ENCODE measurements around the gene USP10. TPM values are rescaled to one million over a fixed set of nuclear protein-coding genes. Genes with fewer than 3 reads are reported as not detected.

USP10 gene
- total RNA-seq, 8 experiments from 2014 or later = 42.0 to 102 (median 76.2) TPM

GRCh38 chr16:84712138-84712671 lies 12.4 kb downstream of the USP10 start:
- 60 to 100% (median 98%) methylated on average over 1 to 5 of the region's 8 CpGs; no CpG with 5 or more reads in 2 of the 10 experiments for WGBS, 10 experiments
- no peak overlapping the region for H3K27ac ChIP-seq
- H3K4me3 ChIP-seq = no peak overlapping the region
- no peaks in the 10 kb centered on the region for H3K4me1 ChIP-seq (replicated peaks in 1 of 2)
- in situ Hi-C loops (cut with MboI; ENCODE audit: low pct_unique_long_range_greater_than_20kb in 2 of 9, low sequenced_read_pairs in 9 of 9, unreplicated experiment in 9 of 9) = loop anchor here in 3 of 9 experiments (25.0 kb wide), 1 partner anchor 200 kb away; the partner anchor contains the start of gene MEAK7 (in 3 of the 3)
- no peak for ATAC-seq (replicated peaks in 6 of 8)

DNA sequence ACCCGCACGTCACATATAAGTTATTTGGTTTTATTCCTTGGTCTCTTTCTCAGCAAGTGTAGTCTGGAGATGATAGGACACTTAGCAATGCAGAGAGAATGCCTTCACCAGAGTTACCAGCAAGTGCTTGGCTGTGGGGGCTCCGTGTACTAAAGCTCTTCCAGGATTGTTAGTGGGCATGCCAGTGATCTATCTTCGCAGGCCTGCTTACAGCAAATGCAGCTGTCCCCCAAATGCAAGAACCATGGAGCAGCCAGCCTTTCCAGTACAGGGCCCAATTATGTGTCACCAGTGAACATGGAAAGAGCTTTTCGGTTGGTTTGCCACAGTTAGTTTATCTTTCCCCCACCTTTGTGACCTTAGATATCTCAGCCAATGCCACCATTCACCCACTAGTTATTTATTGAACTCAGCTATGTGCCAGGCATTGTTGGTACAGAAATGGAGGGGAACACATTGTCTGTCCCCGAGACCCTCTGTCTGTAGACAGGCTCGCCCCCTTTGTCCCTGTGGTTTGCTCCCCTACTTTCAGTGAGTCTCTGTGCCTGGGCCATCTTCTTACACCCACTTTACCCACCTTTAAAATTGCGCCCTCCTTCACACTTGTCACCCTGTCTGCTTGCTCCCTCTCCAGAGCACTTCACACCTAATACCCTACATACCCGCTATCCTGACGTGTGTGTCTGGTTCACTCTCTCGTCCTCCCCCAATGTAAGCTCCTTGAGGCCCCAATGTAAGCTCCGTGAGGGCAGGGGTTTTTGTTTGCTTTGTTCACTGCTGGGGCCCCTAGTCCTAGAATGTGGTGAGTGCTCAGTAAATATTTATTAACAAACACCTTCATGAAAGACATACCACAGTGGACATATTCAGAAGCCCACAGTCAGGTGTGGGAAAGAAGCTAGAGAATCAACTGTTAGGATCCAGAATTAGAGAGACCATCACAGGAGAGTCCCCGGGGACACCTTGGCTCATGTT lies 13.3 kb downstream of the USP10 start:
- no peak overlapping the region for H3K27ac ChIP-seq
- in situ Hi-C loops (cut with MboI; ENCODE audit: low pct_unique_long_range_greater_than_20kb in 2 of 9, low sequenced_read_pairs in 9 of 9, unreplicated experiment in 9 of 9) = loop anchor here in 3 of 9 experiments (25.0 kb wide), 1 partner anchor 201 kb away; the partner anchor contains the start of gene MEAK7 (in 3 of the 3)
- no peak for ATAC-seq (replicated peaks in 6 of 8)
- no peaks in the 10 kb centered on the region for H3K4me1 ChIP-seq (replicated peaks in 1 of 2)
- WGBS, 10 experiments = 81 to 100% (median 97%) methylated on average over 1 to 6 of the region's 13 CpGs
- no peak overlapping the region for H3K4me3 ChIP-seq

DNA sequence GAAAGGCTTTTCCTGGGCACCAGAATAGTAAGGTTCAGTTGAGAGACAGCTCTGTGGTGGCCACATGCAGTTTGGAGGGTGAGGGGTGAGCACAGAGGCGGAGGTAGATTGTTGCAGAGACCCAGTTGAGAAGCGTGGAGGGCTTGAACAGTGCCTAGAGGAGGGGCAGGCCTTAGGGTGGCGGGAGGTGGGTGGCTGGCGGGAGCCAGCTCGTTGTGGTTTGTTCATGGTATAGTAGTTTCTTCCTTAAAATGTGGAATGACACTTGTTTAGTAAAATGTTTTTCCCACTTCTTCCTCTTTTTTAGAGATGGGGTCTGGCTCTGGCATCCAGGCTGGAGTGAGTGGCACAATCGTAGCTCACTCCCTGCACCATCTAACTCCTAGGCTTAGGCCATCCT lies 14.2 kb downstream of the USP10 start:
- no peaks in the 10 kb centered on the region for H3K4me1 ChIP-seq (replicated peaks in 1 of 2)
- ATAC-seq (replicated peaks in 6 of 8) = no peak
- 71 to 100% (median 90%) methylated on average over 1 of the region's 6 CpGs; no CpG with 5 or more reads in 6 of the 10 experiments for WGBS, 10 experiments
- in situ Hi-C loops (cut with MboI; ENCODE audit: low pct_unique_long_range_greater_than_20kb in 2 of 9, low sequenced_read_pairs in 9 of 9, unreplicated experiment in 9 of 9) = loop anchor here in 3 of 9 experiments (25.0 kb wide), 1 partner anchor 202 kb away; the partner anchor contains the start of gene MEAK7 (in 3 of the 3)
- H3K27ac ChIP-seq = no peak overlapping the region
- no peak overlapping the region for H3K4me3 ChIP-seq

DNA sequence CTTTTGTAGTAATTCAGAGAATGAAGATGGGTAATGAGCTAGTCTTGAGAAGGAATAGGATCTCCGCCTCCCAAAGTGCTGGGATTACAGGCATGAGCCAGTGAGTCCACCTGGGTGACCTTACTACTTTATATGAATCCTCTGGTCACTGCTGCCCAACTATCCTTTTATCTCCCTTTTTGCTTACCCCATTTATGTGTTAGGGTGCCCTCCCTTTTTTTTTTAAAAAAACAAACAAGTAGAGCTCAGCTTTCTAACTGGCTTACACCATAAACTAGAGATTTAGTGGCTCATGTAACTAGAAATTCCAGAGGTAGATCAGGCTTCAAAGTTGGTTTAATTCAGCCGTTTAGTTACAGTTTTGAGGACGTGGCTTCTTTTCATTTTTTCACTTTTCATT lies 15.6 kb downstream of the USP10 start:
- no peak for ATAC-seq (replicated peaks in 6 of 8)
- in situ Hi-C loops (cut with MboI; ENCODE audit: low pct_unique_long_range_greater_than_20kb in 2 of 9, low sequenced_read_pairs in 9 of 9, unreplicated experiment in 9 of 9) = loop anchor here in 3 of 9 experiments (25.0 kb wide), 1 partner anchor 203 kb away; the partner anchor contains the start of gene MEAK7 (in 3 of the 3)
- Histone ChIP-seq H3K27ac (no peak overlapping the region), H3K4me1 (replicated peaks in 1 of 2) (peaks cover 0 to 3% of the 10 kb centered on the region in 2 donors), H3K4me3 (no peak overlapping the region)
- 75 to 100% (median 87%) methylated on average over 1 to 3 of the region's 3 CpGs for WGBS, 10 experiments

DNA sequence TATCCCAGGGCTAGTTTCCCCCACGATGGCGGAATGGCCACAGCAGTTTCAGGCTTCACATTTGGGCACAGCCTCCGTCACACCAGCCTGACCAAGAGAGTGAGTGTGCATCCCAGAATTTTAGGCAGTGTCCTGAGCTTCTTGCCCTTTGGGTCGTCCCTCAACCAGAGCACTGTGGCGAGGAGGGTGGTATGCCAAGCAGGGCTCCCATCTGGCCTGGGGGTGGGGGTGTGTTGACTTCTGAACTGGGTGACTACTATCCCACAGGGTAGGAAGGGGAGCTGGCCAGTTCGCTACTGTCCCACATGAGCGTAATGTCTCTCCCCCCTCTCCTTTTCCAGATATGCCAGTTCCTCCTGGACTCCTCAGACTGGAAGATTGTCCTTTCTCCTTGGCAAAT lies 16.1 kb downstream of the USP10 start:
- Histone ChIP-seq H3K4me3 (no peak overlapping the region), H3K27ac (no peak overlapping the region), H3K4me1 (replicated peaks in 1 of 2) (peaks cover 0 to 3% of the 10 kb centered on the region in 2 donors)
- no peak for ATAC-seq (replicated peaks in 6 of 8)
- in situ Hi-C loops (cut with MboI; ENCODE audit: low pct_unique_long_range_greater_than_20kb in 2 of 9, low sequenced_read_pairs in 9 of 9, unreplicated experiment in 9 of 9) = loop anchor here in 3 of 9 experiments (25.0 kb wide), 1 partner anchor 204 kb away; the partner anchor contains the start of gene MEAK7 (in 3 of the 3)
- WGBS, 10 experiments = 89 to 100% (median 98%) methylated on average over 2 to 7 of the region's 7 CpGs; no CpG with 5 or more reads in 4 of the 10 experiments

GRCh38 chr16:84716740-84717139 lies 16.9 kb downstream of the USP10 start:
- Histone ChIP-seq H3K27ac (no peak overlapping the region), H3K4me3 (no peak overlapping the region), H3K4me1 (replicated peaks in 1 of 2) (peaks cover 0 to 3% of the 10 kb centered on the region in 2 donors)
- WGBS, 10 experiments = 68 to 100% (median 100%) methylated on average over 1 to 5 of the region's 7 CpGs; no CpG with 5 or more reads in 2 of the 10 experiments
- in situ Hi-C loops (cut with MboI; ENCODE audit: low pct_unique_long_range_greater_than_20kb in 2 of 9, low sequenced_read_pairs in 9 of 9, unreplicated experiment in 9 of 9) = loop anchor here in 3 of 9 experiments (25.0 kb wide), 1 partner anchor 204 kb away; the partner anchor contains the start of gene MEAK7 (in 3 of the 3)
- ATAC-seq (replicated peaks in 6 of 8) = no peak

- no peak for ATAC-seq (replicated peaks in 6 of 8)
- no peak overlapping the region for H3K27ac ChIP-seq
- H3K4me1 ChIP-seq (replicated peaks in 1 of 2) = peaks cover 0 to 3% of the 10 kb centered on the region in 2 donors
- whole genome bisulfite sequencing, 10 experiments = 86 to 100% (median 100%) methylated on average over 1 to 2 of the region's 2 CpGs; no CpG with 5 or more reads in 1 of the 10 experiments
- in situ Hi-C loops (cut with MboI; ENCODE audit: low pct_unique_long_range_greater_than_20kb in 2 of 9, low sequenced_read_pairs in 9 of 9, unreplicated experiment in 9 of 9) = loop anchor here in 3 of 9 experiments (25.0 kb wide), 1 partner anchor 205 kb away; the partner anchor contains the start of gene MEAK7 (in 3 of the 3)
- H3K4me3 ChIP-seq = no peak overlapping the region
Observed at GRCh38 chr16:84717484-84717883, 17.7 kb downstream of the USP10 start.

GRCh38 chr16:84720177-84720579 lies 20.4 kb downstream of the USP10 start:
- ATAC-seq (replicated peaks in 6 of 8) = peak in 1 of 8 experiments; percentile 40
- WGBS, 10 experiments = 21 to 100% (median 83%) methylated on average over 2 to 8 of the region's 8 CpGs
- Histone ChIP-seq H3K4me1 (replicated peaks in 1 of 2) (peaks cover 15 to 19% of the 10 kb centered on the region in 2 donors), H3K4me3 (no peak overlapping the region), H3K27ac (no peak overlapping the region)
- in situ Hi-C loops (cut with MboI; ENCODE audit: low pct_unique_long_range_greater_than_20kb in 2 of 9, low sequenced_read_pairs in 9 of 9, unreplicated experiment in 9 of 9) = loop anchor here in 5 of 9 experiments (10.0 to 25.0 kb wide), 3 partner anchors 45 to 208 kb away; partner anchors contain the start of gene MEAK7 (in 3 of the 5)

GRCh38 chr16:84722068-84722467 lies 22.3 kb downstream of the USP10 start:
- in situ Hi-C loops (cut with MboI; ENCODE audit: low pct_unique_long_range_greater_than_20kb in 2 of 9, low sequenced_read_pairs in 9 of 9, unreplicated experiment in 9 of 9) = loop anchor here in 5 of 9 experiments (10.0 to 25.0 kb wide), 3 partner anchors 47 to 210 kb away; partner anchors contain the start of gene MEAK7 (in 3 of the 5)
- Histone ChIP-seq H3K4me3 (no peak overlapping the region), H3K4me1 (replicated peaks in 1 of 2) (peaks cover 31% of the 10 kb centered on the region in 2 donors), H3K27ac (no peak overlapping the region)
- ATAC-seq (replicated peaks in 6 of 8) = no peak
- WGBS, 10 experiments = 80 to 100% (median 100%) methylated on average over 1 of the region's 1 CpG; no CpG with 5 or more reads in 3 of the 10 experiments

GRCh38 chr16:84723906-84724305 lies 24.1 kb downstream of the USP10 start:
- no peak for ATAC-seq (replicated peaks in 6 of 8)
- Histone ChIP-seq H3K27ac (peak overlapping the region in 1 of 2 donors; percentile 45), H3K4me1 (replicated peaks in 1 of 2) (peaks cover 31 to 32% of the 10 kb centered on the region in 2 donors), H3K4me3 (no peak overlapping the region)
- in situ Hi-C loops (cut with MboI; ENCODE audit: low pct_unique_long_range_greater_than_20kb in 2 of 9, low sequenced_read_pairs in 9 of 9, unreplicated experiment in 9 of 9) = loop anchor here in 5 of 9 experiments (10.0 to 25.0 kb wide), 3 partner anchors 49 to 212 kb away; partner anchors contain the start of gene MEAK7 (in 3 of the 5)
- WGBS, 10 experiments = 83 to 100% (median 90%) methylated on average over 1 of the region's 1 CpG; no CpG with 5 or more reads in 1 of the 10 experiments

DNA sequence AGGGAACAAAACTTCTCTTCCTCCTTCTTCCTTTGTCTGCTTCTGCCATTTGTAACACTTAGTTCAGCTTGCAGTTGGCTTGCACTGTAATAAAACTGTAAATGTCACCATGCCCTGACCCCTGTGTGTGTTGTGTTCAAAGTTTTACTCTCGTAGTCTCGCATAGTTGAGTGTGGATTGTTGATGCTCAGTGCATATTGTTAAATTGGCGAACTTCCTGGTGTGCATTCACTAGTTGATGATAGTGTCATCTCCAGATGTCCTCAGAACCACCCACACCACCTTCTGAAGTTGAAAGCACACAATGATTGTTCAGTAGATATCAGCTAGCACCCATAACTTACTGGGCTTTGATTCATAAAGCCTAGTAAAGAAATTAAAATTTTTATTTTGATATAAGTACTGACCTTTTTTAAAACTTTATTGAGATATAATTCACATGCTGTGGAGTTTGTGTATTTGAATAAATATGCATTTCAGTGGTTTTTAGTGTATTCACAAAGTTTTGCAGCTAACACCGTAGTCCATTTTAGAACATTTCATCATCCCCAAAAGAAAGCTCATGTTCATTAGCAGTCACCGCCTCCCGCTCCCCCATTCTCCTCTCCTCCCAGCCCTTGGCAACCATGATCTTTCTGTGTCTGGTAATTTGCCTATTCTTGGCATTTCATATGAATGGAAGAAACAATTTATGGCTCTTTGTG lies 25.0 kb downstream of the USP10 start:
- H3K4me3 ChIP-seq = no peak overlapping the region
- peak; percentile 8 to 59 (median 44) for ATAC-seq (replicated peaks in 6 of 8)
- in situ Hi-C loops (cut with MboI; ENCODE audit: low pct_unique_long_range_greater_than_20kb in 2 of 9, low sequenced_read_pairs in 9 of 9, unreplicated experiment in 9 of 9) = loop anchor here in 6 of 9 experiments (10.0 to 25.0 kb wide), 3 partner anchors 50 to 212 kb away; partner anchors contain the start of gene MEAK7 (in 5 of the 6)
- H3K27ac ChIP-seq = peak overlapping the region in 1 of 2 donors; percentile 45
- peaks cover 34 to 37% of the 10 kb centered on the region in 2 donors for H3K4me1 ChIP-seq (replicated peaks in 1 of 2)
- WGBS, 10 experiments = 5 to 53% (median 26%) methylated on average over 3 to 6 of the region's 6 CpGs
